GM18499 (cell line): ENCODE data around the gene NOX5.
"Not testable (repeated sequence)": the region's sequence is repeated elsewhere in the genome, so short reads cannot be mapped to it uniquely, and the experiment has no call there.

Source experiments
- ATAC-seq: cut with Tn5 transposase; IDR thresholded peaks from one replicate; pipeline ENCODE4 v1.9.1; 2021; ENCODE audit warnings: moderate number of reproducible peaks; ENCODE audit not compliant: insufficient read depth, unreplicated experiment

The NOX5 gene, protein sequence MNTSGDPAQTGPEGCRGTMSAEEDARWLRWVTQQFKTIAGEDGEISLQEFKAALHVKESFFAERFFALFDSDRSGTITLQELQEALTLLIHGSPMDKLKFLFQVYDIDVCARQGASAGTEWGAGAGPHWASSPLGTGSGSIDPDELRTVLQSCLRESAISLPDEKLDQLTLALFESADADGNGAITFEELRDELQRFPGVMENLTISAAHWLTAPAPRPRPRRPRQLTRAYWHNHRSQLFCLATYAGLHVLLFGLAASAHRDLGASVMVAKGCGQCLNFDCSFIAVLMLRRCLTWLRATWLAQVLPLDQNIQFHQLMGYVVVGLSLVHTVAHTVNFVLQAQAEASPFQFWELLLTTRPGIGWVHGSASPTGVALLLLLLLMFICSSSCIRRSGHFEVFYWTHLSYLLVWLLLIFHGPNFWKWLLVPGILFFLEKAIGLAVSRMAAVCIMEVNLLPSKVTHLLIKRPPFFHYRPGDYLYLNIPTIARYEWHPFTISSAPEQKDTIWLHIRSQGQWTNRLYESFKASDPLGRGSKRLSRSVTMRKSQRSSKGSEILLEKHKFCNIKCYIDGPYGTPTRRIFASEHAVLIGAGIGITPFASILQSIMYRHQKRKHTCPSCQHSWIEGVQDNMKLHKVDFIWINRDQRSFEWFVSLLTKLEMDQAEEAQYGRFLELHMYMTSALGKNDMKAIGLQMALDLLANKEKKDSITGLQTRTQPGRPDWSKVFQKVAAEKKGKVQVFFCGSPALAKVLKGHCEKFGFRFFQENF

DNA sequence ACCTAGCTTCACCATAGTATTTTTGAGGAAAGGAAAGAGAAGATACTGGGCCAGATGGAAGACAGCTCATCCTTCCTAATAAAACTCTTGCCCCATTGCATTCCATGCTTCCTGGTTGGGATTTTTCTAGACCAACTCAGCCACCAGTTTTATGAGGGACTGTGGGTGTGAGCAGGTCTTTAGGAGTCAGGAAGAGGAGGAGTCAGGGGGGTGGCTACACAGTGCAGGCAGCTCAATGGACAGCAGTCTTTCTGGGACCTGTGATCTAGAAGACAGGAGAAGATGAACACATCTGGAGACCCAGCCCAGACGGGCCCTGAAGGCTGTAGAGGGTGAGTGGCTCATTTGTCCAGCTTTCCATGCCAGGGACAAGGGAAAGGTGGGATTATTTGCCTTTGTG, at the start of gene NOX5:
Gene NOX5 (plus strand): TSS at position 242 of the 400 bp plus-strand sequence. CDS start 41 bp downstream, at position 283.
- no peak for ATAC-seq

DNA sequence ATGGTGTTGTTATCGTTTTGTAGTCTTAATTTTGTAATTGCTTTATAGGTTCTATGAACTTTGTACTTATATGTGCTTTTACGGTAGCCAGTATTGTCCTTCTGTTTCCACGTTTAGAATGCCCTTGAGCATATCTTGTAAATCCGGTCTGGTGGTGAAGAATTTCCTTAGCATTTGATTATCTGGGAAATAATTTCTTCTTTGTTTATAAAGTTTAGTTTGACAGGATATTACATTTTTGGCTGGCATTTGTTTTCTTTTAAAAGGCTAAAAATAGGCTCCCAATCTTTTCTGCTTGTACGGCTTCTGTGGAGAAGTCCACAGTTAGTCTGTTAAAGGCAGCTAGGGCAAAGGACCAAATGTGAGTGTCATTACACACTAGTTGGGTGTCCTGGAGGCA, 47.5 kb upstream of the NOX5 start:
- no peak for ATAC-seq

DNA sequence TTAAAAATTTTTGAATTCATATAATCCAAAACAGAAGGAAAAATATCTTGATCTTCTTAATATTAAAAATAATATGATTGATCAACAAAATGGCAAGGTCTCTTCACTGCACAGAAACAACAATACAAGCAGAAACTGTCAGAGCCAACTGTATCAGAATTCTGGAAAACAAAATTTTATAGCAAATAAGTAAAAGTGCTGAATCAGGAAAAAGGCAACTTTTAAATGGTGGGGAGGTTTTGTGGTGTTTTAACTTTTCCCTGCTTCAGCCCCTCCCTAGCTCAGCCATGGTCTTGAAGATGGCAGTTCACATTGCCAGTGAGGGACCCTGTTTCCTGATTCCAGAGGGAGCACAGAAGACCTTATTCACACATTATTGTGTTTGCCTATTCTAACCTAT, 46.5 kb upstream of the NOX5 start:
- no peak for ATAC-seq

DNA sequence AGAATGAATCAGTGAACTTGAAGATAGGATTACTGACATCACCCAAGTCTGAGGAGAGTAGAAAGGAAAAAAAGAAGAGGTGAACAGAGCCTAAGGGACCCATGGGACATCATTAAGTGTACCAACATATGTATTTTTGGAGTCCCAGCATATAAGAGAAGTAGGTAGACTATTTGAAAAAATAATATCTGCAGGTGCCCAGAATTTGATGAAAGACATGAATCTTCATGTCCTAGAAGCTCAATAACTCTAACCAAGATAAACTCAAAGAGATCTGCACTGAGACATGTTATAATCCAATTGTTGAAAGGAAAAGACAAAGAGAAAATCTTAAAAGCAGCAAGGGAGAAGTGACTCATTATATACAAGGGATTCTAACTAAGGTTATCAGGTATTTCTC, 45.2 kb upstream of the NOX5 start:
- no peak for ATAC-seq

DNA sequence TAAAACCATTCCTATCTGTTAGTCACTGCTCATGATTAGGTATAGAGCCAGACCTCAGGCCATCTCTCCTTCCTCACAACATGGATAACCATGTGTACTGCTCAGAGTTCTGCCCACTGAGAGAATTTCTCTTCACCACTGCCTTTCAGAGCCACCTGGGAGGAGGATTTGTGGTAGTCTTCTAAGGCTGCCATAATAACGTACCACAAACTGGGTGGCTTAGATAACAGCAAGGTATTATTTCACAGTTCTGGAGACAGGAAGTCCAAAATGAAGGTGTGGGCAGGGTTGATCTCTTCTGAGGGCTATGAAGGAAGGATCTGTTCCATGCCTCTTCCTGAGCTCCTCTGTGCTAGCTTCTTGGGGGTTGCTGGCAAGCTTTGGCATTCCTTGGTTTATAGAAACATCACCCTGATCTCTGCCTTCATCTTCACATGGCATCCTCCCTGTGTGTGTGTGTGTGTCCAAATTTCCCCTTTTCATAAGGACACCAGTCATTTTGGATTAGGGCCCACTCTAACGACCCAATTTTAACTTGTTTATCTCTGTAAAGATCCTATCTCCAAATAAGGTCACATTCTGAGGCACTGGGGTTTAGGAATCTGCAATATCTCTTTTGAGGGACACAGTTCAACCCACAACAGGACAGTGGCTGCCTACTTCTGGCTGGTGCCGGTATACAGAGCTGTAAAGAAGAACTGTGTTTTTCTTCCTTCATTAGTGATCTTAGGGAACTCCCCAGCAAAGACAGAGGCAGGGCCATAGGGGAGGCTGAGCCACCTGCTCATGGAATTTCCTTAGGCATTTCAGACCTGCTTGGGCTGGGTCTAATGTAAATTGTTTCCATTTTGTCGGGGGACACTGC, 42.1 kb upstream of the NOX5 start:
- no peak for ATAC-seq

DNA sequence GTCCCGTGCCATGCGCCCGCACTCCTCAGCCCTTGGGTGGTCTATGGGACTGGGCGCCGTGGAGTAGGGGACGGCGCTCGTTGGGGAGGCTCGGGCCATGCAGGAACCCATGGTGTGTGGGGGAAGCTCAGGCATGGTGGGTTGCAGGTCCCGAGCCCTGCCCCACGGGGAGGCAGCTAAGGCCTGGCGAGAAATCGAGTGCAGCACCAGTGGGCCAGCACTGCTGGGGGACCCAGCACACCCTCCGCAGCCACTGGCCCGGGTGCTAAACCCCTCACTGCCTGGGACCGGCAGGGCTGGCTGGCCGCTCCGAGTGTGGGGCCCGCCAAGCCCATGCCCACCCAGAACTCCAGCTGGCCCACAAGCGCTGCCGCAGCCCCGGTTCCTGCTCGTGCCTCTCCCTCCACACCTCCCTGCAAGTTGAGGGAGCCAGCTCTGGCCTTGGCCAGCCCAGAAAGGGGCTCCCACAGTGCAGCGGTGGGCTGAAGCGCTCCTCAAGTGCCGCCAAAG, 38.8 kb upstream of the NOX5 start:
- ATAC-seq: not testable (repeated sequence)

DNA sequence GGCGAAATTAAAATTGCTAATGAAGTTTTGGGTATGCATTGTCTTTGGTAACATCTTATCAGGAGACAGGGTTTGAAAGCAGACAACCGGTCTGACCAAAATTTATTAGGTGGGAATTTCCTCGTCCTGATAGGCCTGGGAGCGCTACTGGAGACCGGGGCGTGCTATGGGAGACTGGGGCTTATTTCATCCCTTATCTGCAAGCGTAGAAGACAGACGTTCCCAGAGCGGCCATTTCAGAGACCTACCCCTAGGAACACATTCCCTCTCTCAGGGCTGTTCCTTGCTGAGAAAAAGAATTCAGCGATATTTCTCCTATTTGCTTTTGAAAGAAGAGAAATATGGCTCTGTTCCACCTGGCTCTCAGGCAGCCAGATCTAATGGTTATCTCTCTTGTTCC, 37.1 kb upstream of the NOX5 start:
- ATAC-seq: not testable (repeated sequence)

DNA sequence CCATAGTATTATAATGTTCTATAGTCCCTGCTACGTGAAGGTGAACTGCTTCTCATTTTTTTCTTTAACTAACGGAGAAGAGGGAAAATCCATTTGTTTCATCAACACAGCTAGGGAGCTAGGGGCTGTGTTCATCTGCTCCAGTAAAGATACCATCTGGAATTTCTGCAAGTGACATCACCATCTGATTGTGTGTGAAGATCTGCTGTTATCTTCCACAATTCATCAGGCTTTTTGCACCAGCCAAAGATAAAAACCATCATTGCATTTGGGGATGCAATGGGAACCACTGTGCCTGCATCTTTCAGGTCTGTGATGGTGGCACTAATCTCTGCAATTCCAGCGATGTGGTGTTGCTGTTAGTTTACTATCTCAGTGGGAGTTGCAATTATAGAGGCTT, 35.5 kb upstream of the NOX5 start:
- ATAC-seq: no peak

DNA sequence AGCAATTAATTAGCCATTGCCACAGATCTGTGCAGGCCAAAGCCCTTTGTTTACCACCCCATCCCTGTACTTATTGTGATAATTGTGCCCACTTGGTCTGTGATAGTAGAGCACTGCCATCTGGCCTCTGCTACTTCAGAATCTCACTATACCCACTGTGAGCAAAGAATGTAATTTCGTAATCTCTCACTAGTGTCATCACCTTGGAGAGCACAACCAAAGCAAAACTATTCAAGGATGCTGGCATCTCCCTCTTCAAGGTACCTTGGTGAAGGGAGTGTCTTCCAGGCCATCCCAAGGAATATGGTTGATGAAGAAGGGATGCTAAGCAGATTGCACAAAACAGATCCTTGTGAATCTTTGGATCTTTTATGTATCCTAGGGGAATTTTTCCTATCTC, 34.7 kb upstream of the NOX5 start:
- no peak for ATAC-seq

DNA sequence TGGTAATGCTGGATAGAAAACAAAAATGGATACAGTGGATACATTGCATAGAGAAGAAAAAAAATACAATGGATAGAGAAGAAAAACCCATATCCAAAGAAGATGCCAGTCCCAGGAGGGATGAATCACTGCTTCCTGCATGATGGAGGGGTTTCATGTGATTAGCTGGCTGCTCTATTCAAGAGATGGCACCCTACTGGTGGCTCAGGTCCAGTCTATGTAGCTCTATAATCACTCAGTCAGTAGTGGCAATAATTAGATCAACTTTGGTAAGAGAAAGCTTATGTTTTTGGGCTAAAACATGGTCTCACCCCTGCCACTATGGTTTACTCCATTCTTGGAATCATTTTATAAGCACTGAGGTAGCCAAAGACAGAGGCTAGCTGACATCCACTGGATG, 33.7 kb upstream of the NOX5 start:
- no peak for ATAC-seq

DNA sequence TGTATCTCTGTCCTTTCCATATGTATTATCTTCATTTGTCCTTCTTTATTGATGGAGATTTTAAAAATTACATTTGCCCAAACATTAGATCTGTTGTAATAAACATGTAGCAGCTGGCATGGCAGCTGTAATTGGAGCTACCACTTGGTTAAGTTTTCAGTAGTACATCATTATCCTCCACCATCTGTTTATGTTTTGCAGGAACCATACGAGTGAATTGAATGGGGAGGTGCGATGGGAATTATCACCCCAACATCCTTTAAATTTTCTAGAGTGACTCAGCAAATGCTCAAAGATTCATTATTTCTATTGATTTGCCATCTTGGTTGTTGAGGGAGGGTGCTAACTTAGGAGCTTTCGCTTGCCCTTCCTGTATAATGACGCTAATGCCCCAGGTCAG, 32.6 kb upstream of the NOX5 start:
- ATAC-seq: no peak

DNA sequence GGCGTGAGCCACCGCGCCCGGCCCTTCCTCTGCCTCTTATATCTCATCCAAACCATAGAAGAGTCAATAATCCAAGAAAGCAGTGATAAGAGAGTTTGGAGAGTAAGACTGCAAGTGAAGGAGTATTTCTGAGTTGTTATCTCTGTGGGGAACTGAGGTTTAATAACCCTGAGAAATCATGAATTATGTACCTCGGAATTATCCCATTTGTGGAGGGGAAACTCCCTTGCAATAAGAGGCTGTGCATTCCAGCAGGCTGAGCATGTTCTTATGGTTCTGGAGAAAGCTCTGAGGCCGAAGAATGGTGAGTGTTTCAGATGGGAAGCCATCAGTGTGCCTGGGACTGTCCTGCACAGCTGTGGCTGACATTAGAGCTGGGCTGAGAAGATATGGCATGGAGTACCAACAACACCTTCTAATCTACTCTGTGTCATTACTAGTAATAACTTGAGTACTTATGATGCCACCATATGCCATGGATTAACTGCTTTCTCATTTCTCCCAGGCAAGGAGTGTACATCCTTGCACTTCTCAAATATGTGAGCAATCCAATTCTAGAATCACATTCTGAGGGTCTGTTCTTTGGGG, 31.4 kb upstream of the NOX5 start:
- no peak for ATAC-seq

DNA sequence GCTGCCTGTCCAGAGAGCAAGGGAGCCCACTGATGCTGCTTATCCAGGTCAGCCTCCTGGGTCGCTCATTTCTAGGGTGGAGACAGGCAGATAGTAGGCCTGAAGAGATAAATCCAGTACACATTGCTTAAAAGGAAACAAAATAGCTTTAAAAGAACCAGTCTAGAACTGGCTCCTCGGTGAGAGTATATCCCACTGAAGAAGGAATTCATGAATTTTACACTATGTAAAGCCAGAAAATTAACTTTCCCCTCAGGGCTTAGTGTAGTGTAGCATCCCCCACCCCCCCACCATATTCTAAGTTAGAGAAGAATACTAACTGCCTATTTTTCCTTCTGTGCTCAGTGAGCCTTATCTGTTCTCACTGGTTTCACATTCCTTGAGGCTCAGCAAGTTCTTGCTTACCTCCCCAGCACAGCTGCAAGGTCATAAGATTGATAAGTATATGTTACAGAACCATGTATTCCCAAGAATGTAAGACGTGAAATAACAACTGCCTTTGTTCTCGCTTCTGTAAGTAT, 30.5 kb upstream of the NOX5 start:
- no peak for ATAC-seq

DNA sequence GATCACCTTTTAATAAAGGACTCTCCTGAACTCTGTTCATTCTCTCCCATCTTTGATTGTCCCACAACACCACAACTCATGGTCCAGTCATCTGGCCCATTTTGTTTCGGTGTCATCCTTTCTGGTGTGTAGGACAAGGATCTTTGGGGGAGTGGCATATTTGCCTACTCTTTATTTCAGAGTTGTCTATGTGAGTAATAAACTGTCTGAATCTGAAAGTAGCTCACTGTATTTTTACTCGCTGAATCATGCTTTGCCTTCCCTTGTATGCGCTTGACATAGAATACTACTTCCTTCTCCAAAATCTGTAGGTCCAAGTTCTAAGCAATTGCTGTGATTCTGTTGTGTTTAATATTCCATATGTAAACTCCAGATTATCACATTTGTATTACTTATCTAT, 29.9 kb upstream of the NOX5 start:
- ATAC-seq: no peak

DNA sequence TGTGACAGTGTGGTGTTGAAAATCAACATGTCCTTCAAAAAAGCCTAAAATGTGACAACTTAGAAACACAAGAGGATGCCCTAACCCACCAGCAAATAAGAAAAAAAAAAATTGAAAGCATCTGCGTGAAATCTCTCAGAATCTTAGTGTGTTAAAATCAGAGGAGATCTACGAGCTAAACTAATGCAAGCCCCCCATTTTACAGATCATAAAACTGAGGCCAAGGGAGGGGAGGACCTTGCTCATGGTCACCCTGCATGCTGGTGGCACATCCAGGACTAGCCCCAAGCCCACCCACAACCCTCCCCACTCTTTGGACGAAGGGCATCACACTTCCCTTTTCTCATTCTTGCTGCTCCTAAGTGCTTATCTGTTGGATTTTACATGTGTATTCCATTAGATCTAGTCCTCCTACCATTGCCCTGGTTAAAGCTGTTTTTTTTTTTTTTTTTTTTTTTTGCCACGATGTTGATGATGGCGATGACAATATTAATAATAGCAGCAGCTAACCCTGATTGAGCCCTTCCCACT, 29.1 kb upstream of the NOX5 start:
- no peak for ATAC-seq

DNA sequence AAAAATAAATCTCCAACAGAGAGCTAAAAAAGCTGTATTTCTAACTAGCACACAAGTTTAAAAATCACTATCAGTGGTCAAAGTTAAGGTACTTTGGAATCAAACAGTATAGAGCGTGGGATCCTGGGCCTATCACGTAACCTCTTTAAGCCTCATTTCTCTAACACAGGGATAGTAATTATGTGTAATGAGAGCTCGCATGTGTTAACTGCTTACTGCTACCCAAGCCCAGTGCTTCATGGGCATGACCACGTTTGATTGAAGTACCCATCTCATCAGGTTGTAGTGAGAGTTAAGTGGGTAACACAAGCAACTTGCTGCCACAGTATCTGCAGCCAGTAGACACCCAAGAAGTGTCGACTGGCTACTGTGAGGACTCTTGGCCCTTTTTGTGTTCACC, 28.2 kb upstream of the NOX5 start:
- ATAC-seq: no peak

DNA sequence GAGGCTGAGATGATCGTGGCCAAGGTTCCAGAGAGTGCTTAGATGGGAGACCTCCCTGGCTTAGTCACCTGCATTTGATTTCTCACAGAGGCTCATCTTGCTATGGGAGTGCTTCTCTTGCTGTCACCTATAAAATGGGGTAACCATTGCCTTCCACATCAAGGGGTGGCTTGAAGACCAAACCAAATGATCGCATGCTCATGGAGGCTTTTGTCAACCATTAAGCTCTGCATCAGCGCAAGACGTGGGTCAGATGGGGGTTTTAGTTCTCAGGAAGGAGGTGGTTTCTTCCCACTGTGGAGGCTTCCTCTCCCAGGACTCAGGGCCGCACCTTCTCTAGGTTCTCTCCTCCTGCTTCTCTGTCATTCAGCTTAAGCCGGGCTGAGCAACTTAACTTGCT, 27.4 kb upstream of the NOX5 start:
- ATAC-seq: no peak

DNA sequence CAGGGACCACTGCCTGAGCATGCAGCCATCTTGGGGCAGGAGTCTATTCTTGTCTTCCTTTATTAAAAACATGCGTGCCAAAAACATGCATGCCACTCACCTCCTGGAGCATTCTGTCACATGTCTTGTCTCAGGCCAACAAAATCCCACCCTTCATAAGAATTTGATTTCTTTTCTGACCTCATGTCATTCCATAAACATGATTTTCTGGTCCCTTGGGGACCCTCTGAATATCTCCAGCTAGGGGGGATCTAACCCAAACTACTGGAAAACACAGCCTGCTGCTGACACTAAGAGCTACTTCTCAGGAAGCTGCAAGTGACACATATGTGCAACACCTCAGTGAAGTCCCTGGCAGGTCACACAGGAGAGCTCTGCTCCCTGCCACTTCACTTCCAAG, 26.8 kb upstream of the NOX5 start:
- ATAC-seq: no peak

DNA sequence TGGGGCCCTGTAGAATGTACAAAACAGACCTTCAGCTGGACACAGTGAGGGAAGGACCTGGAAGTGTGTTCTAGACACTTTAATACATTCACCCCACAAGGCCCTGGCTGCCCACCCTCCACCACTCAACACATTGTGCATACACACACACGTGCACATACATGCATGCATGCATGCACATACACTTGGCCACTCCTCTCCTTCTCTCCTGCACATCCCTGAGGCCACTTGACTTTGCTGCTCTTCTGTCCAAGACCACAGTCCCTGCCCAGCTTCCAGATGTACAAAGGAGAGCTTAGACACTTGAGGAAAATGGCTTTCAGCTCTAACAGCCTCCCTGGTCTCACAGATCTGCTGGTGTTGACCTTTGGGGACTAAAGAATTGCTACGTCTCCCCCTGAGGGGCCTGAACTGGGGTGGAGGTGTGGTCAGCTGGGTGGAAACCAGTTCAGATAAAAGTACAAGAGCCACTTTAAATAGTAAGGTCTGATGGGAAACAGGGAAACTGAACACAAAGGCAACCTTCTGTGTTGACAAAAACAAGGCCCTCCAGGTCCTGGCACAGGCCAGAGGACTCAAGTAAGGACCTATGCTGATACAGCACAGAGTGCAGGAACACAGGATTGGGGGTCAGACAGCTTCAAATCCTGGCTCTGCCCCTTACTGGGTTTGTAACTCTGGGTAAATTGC, 24.8 kb upstream of the NOX5 start:
- no peak for ATAC-seq
